Esophagus muscularis mucosa (tissue), 3 donors: ENCODE measurements around the gene SNRNP35.
"Not testable (repeated sequence)": the region's sequence is repeated elsewhere in the genome, so short reads cannot be mapped to it uniquely, and the experiment has no call there.

Experiments
- CTCF ChIP-seq, 3 experiments: fragments of 200-600 bp in 2 of 3; fragments of 450-650 bp in 1 of 3; sonication (generic) in 2 of 3; IDR thresholded peaks; one replicate each; pipeline ENCODE4 v1.5.1; 2017 to 2019; ENCODE audit warnings: antibody characterized with exemption in 3 of 3, mild to moderate bottlenecking in 2 of 3, moderate library complexity in 1 of 3
- POLR2A ChIP-seq: fragments of 450-650 bp; IDR thresholded peaks from one replicate; pipeline ENCODE4 v1.6.1; 2017; ENCODE audit warnings: antibody characterized with exemption, moderate library complexity, mild to moderate bottlenecking, low read depth
- POLR2AphosphoS5 ChIP-seq, 2 donors: sonication (generic); formaldehyde crosslinking; IDR thresholded peaks; one replicate each; pipeline ENCODE4 v1.6.1; 2017; ENCODE audit warnings: antibody characterized with exemption in 2 of 2

GRCh38 chr12:123409284-123410040, 48.5 kb upstream of the SNRNP35 start:
- TF ChIP-seq CTCF (IDR thresholded peaks at IDR 0.05); POLR2A; POLR2AphosphoS5 (IDR thresholded peaks at IDR 0.05): not testable (repeated sequence)
